K562 (cell line): Measurements from ENCODE around the gene B4GALNT4. TPM values are rescaled to one million over a fixed set of nuclear protein-coding genes. Genes with fewer than 3 reads are reported as not detected.

Experiments
- ATF6 ChIP-seq: sonication (generic); formaldehyde crosslinking; IDR thresholded peaks from 2 replicates; pipeline ENCODE4 v1.4.0; 2020; ENCODE audit warnings: mild to moderate bottlenecking, missing genetic modification reagents
- HBP1 ChIP-seq: fragments of 450-650 bp; formaldehyde crosslinking; IDR thresholded peaks from 2 replicates; pipeline ENCODE4 v1.4.0; 2022; ENCODE audit warnings: missing genetic modification characterization
- MTA3 ChIP-seq: fragments of 450-650 bp; formaldehyde crosslinking; IDR thresholded peaks from 2 replicates; pipeline ENCODE4 v1.6.1; 2017; ENCODE audit warnings: mild to moderate bottlenecking, borderline replicate concordance
- PURB ChIP-seq: sonication (generic); formaldehyde crosslinking; IDR thresholded peaks from 2 replicates; pipeline ENCODE4 v1.9.0; 2021; ENCODE audit warnings: low read depth, mild to moderate bottlenecking, missing genetic modification reagents
- SAFB ChIP-seq: fragments of 200-400 bp; formaldehyde crosslinking; IDR thresholded peaks from 2 replicates; pipeline ENCODE4 v1.6.1; 2017; ENCODE audit warnings: low read depth, low read length, borderline replicate concordance
- TCF7L2 ChIP-seq: fragments of 150-350 bp; IDR thresholded peaks from 2 replicates; pipeline ENCODE4 v1.6.1; 2016; ENCODE audit warnings: low read depth, mild to moderate bottlenecking, low read length, moderate library complexity
- ZBTB49 ChIP-seq: sonication (generic); formaldehyde crosslinking; IDR thresholded peaks from 2 replicates; pipeline ENCODE4 v1.8.0; 2022; ENCODE audit warnings: missing genetic modification reagents, mild to moderate bottlenecking, borderline replicate concordance
- ZC3H11A ChIP-seq: IDR thresholded peaks from 2 replicates; pipeline ENCODE4 v1.6.1; 2012; ENCODE audit warnings: low read depth, low read length, improper control_type of control experiment
- ZNF407 ChIP-seq: fragments of 450-650 bp; IDR thresholded peaks from 2 replicates; pipeline ENCODE4 v1.6.1; 2016; ENCODE audit warnings: low read depth
- ZNF780A ChIP-seq: fragments of 250-450 bp; sonication (Bioruptor Pico); IDR thresholded peaks from 2 replicates; pipeline ENCODE4 v1.5.0; 2021; ENCODE audit warnings: mild to moderate bottlenecking
- polyA plus RNA-seq, 8 experiments: library from polyadenylated mRNA; depleted of rRNA in 4 of 8; stranded (reverse) in 5 of 8; unstranded in 3 of 8; fragments of >200 nt; fragmentation: Nextera tagmentation in 2 of 8; fragmentation: Illumina TruSeq in 1 of 8; extraction: Ambion mirVana in 2 of 8; extraction: Trizol in 1 of 8; gene quantifications; 2 replicates each; pipeline versions ENCODE4 v1.2.1 to v1.2.3, GENCODE V29; 2011 to 2014; ENCODE audit warnings: inconsistent platforms in 1 of 8, missing spikeins in 1 of 8
- total RNA-seq, 7 experiments: library from RNA; depleted of rRNA in 6 of 7; stranded (reverse); fragments of >200 nt in 6 of 7; fragmentation: Illumina TruSeq in 2 of 7; extraction: Trizol in 2 of 7; gene quantifications; 2 replicates each; pipeline versions ENCODE4 v1.2.1 to v1.2.3, GENCODE V29; 2011 to 2021; ENCODE audit warnings: low replicate concordance in 1 of 7

The B4GALNT4 gene
- total and polyA plus RNA-seq, 9 of the 15 experiments (the other 6 are each of a cell fraction or from before 2014, with no cell fraction given), result 0.20 to 37.1 (median 10.8) TPM; not detected in 1

GRCh38 chr11:352456-353031 is 16.8 kb upstream of the B4GALNT4 start (continued):
- TF ChIP-seq ATF6 (CRISPR knock-in tag) (no peak), PURB (CRISPR knock-in tag) (no peak), TCF7L2 (no peak), SAFB (no peak), MTA3 (no peak), ZC3H11A (no peak), ZNF407 (no peak), ZBTB49 (CRISPR knock-in tag) (no peak), HBP1 (peak; percentile 95), ZNF780A (CRISPR knock-in tag) (no peak)
